Right ventricle myocardium superior (tissue), 1 donor: ENCODE data around the gene PPP1R37. TPM values are rescaled to one million over a fixed set of nuclear protein-coding genes. Genes with fewer than 3 reads are reported as not detected.

Source experiments
- ATAC-seq: fragments of 200-7000 bp; cut with Tn5 transposase; one replicate; pipeline ENCODE4 v1.9.1; 2020; ENCODE audit warnings: mild to moderate bottlenecking; ENCODE audit not compliant: poor library complexity
- DNase-seq: peaks from one replicate; pipeline ENCODE4 v3.0.0-alpha.2; 2020
- intact Hi-C: fragments of 100-400 bp; cut with DNase I; formaldehyde crosslinking; loops from one replicate; pipeline ENCODE4 v1.11.2; 2022
- total RNA-seq: library from RNA; stranded (reverse); fragmentation: NEBNext Ultra II Directional; extraction: Animal tissue kit (Norgen Biotek cat#: 25700); gene quantifications from one replicate; pipeline ENCODE4 v1.2.1, GENCODE V29; 2021
- donor health status: DM: no; HTN: yes; CAD: no; lungs with severe emphysema.

PPP1R37 gene
- total RNA-seq, 1 donor from 2014 or later = 13.7 TPM

DNA sequence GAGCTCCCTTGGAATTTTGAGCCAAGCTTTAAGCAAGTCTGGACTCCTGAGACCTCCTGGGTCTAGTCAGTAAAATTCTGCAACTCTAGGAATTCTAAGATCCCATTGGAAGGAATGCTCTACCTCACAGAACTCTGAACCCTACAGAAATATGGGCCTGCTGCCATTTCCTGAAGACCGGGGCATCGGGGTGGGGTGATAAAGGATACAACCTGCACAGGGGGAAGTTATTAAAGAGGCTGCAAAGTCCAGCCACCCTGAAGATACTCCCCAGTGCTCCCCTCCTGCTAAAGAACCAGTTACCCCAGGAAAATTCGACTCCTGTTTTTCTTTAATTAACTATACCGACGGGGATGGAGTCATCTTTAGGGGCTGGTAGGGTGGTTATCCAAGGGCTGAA lies 2.4 kb upstream of the PPP1R37 start:
- intact Hi-C loops = loop anchor here (5.0 kb wide), 1 partner anchor 87 kb away; the partner anchor contains the start of genes BLOC1S3 and TRAPPC6A
- no peak for ATAC-seq

DNA sequence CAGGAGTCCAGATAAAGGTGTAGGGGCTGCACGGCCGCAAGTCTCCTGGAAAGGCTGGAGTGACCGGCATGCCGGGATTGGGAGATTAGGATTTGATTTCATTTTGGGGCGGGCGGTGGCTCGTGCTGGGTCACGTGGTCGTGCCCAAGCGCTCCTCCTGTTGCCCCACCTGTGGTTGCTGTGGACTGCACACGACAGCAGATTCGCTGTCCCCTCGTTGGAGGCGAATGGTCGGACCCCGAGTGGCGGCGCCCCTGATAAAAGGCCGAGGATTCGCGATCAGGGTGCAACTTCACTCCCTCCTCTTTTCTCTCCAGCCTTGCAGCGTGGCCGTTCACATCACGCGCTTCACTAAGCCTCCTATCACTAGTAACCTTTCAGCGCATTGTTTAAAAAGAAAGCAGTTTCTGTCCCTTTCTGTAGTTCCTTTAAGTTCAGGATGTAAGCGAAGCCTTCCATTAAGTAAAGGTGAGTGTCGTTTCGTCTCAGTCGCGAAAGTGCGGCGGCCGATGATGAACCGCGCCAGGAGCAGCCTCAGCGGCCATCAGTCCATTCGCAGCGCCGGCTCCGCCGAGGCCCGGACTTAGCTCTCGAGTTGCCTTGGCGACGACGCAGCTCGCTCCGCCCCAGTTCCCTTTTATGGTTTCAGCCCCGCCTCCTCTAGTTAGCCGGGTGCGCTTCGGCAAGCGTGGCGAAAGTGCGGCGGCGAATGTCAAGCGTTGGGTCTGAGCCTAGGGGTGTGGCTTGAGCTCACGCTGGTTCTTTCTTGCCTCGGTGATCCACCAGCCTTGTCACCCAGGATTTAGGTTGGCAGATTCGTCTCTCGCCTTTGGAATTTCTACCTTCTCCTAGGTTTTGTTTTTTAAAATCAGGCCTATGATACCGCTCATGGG lies 1.7 kb upstream of the PPP1R37 start:
- ATAC-seq = peak; percentile 96
- intact Hi-C loops = loop anchor here (5.0 kb wide), 1 partner anchor 86 kb away; the partner anchor contains the start of genes BLOC1S3 and TRAPPC6A
- DNase-seq = peak; percentile 99

More for the DNA sequence above, 2.4 kb upstream of the PPP1R37 start:
- DNase-seq = no peak

GRCh38 chr19:45094137-45094536 lies 1.2 kb downstream of the PPP1R37 start:
- intact Hi-C loops = loop anchor here (5.0 kb wide), 1 partner anchor 83 kb away; the partner anchor contains the start of genes BLOC1S3 and TRAPPC6A
- no peak for ATAC-seq

DNA sequence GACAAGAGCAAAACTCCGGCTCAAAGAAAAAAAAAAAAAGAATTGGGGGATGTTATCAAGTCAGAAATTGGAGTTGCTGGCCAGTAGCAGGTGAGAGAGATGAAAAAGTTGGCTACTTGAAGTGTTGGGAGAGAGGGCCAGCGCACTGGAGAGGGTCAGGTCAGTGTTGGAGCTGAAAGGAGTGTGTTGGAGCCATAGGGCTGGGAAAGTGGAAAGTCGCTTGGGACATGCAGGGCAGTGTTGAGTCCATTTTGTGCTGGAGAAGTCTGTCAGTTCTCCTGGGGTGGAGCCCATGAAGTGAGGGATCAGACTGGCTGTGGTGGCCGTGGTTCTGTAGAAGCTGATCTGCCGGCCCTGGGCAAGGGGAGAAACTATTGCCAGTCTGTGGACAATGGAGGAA lies 1.7 kb downstream of the PPP1R37 start:
- DNase-seq (no peak), ATAC-seq (no peak)
- intact Hi-C loops = loop anchor here (5.0 kb wide), 1 partner anchor 83 kb away; the partner anchor contains the start of genes BLOC1S3 and TRAPPC6A

More at GRCh38 chr19:45094137-45094536, 1.2 kb downstream of the PPP1R37 start:
- DNase-seq = no peak

DNA sequence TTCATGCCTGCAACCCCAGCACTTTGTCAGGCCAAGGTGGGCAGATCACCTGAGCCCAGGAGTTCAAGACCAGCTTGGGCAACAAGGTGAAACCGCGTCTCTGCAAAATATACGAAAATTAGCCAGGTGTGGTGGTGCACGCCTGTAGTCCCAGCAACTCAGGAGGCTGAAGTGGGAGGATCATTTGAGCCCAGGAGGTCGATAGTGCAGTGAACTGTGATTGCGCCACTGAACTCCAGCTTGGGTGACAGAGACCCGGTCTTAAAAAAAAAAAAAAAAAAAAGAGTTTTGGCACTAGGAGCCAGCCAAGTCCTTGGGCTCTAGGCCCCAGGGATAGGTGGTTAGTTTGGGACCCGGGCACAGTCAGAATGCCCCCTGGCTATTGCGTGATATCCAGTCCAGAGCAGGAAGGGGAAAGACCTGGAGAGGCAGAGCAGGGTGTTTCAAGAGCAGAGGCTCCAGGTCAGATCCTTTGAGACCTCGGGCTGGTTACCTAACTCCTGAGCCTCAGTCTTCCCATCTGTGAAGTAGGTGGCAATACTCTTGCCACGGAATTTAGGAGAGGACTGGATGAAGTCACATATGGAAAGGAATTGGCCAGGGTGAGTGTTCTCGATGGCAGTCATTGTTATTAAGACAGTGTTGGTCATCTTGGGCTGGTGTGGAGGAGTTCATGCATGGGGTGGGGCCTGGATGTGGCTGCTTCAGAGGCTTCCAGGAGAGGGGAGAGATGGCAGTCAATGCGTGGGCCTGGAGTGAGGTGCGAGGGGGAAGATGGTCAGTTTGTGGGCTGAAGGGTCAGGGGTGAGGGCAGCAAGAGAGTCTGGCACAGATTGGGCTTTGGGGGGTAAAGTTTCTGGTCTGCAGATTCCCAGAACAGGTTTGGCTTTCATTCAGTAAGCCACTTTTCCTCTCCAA lies 2.8 kb downstream of the PPP1R37 start:
- intact Hi-C loops = no loop called here
- ATAC-seq = no peak

GRCh38 chr19:45096700-45097099 lies 3.7 kb downstream of the PPP1R37 start:
- intact Hi-C loops = no loop called here
- no peak for DNase-seq
- no peak for ATAC-seq

More for the DNA sequence above, 2.8 kb downstream of the PPP1R37 start:
- DNase-seq = no peak

- intact Hi-C loops = no loop called here
- DNase-seq (no peak), ATAC-seq (no peak)
Measured at GRCh38 chr19:45097450-45097775, 4.4 kb downstream of the PPP1R37 start.

DNA sequence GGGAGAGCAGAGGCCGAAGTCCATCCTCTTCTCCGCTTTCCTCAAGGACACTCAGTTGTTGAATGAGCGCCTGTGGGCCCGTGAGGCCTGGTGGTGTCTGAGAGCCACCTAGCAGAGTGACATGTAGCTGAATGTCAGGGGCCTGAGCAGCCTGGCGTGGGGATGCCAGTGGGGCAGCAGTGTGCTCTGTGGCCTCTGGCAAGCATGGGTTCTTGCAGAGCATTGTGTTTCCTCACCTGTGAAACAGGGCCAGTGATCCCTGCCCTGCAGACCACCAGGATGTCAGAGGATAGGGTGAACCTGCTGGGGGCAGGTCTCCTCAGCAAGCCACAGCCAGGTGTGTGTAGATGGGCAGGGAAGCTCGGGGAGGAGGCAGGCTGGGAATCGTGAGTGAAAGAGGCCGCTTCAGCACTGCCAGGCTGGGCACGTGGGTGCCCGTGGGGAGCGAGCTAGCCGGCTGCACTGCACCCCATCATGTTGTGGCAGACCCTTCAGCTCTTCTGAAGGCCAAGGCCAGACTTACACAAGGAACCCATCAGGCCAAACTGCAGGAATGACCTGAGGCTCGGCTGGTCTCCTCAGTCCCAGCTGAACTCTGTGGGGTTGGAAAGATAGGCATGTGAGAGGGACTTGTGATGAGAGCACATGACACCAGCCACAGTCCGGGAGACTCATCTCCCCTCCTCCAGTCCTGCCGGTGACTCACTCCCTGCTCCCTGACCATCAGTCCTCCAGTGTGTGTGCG lies 5.0 kb downstream of the PPP1R37 start:
- ATAC-seq = peak; percentile 39
- no peak for DNase-seq
- intact Hi-C loops = no loop called here

DNA sequence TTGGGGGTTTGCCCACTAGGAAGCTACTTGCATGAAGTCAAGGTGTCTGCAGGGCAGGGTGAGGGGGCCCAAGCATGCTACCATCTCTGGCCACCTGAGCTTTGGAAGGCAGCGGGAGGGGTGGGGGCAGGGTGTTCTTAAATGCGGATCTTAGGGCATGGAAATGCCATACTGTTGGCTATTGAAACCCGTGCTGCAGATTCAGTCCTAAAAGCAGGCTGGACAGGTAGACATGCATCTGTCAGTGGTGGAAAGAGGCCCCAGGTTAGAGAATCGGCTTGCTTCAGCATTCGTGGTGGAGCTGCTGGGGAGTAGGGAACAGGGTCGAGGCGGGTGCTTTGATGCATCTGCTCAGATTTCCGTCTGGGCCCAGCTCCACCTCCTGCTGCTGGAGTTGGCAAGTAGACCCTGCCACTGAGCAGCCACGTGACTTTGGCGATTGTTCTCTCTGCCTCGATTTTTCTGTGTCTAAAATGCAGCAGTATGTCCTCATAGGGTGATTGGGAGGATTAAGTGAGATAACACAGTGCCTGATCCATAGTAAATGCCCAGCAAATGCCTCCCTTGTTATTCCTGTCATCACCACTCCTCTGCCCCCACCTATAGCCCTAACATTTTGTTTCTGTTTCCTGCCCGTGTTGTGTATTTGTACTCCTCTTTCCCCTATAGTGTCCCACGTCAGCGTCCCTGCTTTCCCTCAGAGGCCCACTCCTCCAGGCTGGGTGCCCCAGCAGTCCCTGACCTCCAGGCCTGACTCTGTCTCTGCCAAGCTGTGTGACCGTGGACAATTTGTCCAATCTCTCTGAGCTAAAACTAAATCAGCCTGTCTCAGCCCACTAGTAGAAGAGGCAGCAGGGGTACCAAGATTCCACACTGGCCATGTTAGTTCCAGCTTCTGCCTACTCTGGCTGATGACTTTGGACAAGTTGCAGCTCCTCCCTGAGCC lies 5.8 kb downstream of the PPP1R37 start:
- intact Hi-C loops = no loop called here
- ATAC-seq (peak; percentile 45), DNase-seq (peak; percentile 67)

- intact Hi-C loops = no loop called here
- no peak for DNase-seq
- no peak for ATAC-seq
Measured at GRCh38 chr19:45099467-45100191, 6.7 kb downstream of the PPP1R37 start.

- intact Hi-C loops = no loop called here
- DNase-seq (no peak), ATAC-seq (no peak)
Measured at GRCh38 chr19:45100201-45100600, 7.2 kb downstream of the PPP1R37 start.

DNA sequence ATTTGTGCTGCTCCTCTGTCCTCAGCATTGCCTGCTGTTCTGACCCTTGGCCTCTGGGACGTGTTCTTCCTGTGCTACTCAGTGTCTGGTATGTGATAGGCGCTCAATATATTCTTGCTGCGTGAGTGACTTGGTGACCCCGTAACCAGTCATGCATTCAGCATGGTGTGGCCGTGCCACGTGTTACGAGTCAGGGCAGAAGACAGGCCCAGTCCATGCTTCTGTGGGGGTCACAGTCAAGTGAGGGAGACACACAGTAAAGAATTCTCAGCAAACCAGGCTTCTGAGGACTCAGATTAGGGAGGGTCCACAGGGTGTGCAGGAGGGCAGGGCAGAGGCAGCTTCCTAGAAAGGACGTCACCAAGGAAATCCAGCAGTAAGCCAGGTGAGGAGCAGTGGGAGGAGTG lies 7.9 kb downstream of the PPP1R37 start:
- intact Hi-C loops = no loop called here
- ATAC-seq (no peak), DNase-seq (no peak)

DNA sequence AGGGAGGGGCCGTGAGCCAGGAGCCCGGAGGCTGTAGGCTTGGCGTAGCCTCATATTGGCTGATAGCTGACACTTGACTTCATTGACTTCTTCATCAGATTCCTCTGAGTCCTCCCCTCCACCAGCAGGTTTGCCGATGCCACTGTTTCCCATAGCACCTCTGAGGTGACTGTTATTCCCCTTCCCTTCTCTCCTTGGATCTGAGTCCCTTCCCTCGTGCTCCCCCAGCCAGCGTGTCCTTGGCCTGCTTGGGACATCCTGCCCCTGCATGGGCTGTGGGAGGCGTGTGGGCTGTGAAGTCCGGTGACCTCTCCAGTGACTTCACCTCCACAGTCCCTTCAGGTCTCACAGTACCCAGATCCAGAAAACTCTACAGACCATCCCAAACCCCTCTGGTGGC lies 8.8 kb downstream of the PPP1R37 start:
- intact Hi-C loops = no loop called here
- ATAC-seq = no peak

GRCh38 chr19:45102481-45102880 lies 9.5 kb downstream of the PPP1R37 start:
- no peak for DNase-seq
- intact Hi-C loops = no loop called here
- ATAC-seq = no peak

More for the DNA sequence above, 8.8 kb downstream of the PPP1R37 start:
- DNase-seq = no peak

DNA sequence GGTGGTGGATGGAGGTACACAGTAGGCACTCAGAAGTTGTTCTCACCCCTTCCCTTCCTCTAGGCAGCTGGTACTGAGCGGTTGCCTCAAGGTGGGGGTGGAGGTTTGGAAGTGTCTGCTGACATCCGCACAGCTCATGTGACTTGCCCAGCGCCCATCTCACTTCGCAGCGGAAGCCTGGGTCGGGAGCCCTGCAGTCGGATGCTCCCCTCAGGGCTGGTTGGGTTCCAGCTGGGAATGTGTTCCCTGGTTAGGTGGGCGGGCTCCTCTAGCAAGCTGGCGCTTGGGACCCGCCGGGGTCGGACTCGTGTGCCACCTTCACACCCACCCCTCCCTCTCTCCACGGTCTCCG lies 10.2 kb downstream of the PPP1R37 start:
- intact Hi-C loops = no loop called here
- DNase-seq = peak; percentile 53
- ATAC-seq = peak; percentile 57

DNA sequence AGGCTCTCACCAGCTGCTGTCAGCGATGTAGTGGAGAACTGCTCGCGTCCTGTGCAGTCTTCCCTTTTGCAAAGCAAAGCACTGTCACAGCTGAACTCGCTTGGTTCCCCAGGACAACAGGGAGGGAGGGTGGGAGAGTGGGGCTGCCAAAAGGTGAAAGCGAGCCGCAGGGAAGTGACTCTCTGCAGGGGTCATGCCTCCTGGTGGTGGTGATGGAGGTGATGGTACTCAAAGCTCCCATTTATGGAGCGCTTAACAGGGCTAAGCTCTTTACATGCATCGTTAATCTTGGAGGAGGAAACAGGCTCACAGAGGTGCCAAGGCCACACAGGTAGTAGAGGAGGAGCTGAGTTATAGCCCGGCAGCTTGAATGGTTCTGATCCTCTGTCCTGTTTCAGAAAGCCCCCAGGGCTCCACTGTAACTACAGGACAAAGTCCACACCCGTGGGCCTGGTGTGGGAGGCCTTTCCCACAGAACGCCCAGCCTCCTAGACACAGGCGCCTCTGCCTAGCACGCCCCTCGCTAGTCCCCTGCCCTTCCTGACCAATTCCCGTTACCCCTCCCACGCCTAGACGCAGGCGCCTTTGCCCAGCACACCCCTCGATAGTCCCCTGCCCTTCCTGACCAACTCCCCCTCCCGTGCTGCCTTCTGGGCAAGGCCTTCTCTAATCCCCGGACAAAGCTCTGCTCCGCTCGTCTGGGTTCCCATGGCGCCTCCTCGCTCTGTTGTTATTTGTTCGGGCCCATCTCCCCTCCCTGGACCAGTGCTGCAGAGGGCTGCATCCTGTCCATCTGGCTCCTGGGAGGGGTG lies 10.7 kb downstream of the PPP1R37 start:
- no peak for ATAC-seq

More for the DNA sequence above, 10.7 kb downstream of the PPP1R37 start:
- intact Hi-C loops = no loop called here
- DNase-seq = no peak
